Measurements from ENCODE around the gene RERE.
A peak's percentile ranks its signal among the peaks of the same experiment; 100 is the strongest.

The RERE gene

DNA sequence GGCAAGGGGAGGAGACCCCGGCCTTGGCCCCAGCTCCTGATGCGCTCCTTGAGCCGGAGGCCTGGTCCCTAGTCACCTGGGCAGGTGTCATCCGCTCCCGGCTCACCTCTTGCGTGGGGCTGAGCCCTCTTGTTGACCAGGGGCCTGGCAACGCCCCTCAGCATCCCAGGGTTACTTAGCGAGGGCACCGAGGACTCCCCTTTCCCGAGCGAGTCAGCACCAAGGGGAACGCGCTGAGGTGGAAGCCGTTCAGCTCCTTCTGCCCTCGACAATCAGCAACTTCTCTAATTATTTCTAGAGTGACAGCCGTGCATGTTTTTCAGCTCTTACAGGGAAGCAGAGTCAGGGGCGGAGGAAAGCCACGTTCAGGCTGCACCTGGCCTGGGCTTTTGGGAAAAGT lies 499.0 kb downstream of the RERE start:
- H3K9me3 ChIP-seq = no peaks in the 10 kb centered on the region
- H3K4me2 ChIP-seq = peak overlapping the region; percentile 95
- H3K27me3 ChIP-seq = 0 out of 2 replicates have a peak, but pooled peaks cover 9% of the 10 kb centered on the region
- TF ChIP-seq Cebpa-rat (IDR thresholded peaks at IDR 0.05) = no peak
- peaks cover 39% of the 10 kb centered on the region for H3K4me1 ChIP-seq
- no peak overlapping the region for H3K27ac ChIP-seq
- H3K9ac ChIP-seq = no peak overlapping the region; the same call in 1 of the 2 replicates
- peak overlapping the region; percentile 79 for H3K4me3 ChIP-seq
- H4K20me1 ChIP-seq = no peaks in the 10 kb centered on the region
- H3K36me3 ChIP-seq = no peaks in the 10 kb centered on the region

- H3K4me2 ChIP-seq = peak within 1 kb of the TSS; percentile 95
- H3K4me3 ChIP-seq = peak within 1 kb of the TSS; percentile 79
- no peak for TF ChIP-seq Cebpa-rat (IDR thresholded peaks at IDR 0.05)
- H4K20me1 ChIP-seq = no peaks in the 10 kb centered on the region
- no peaks in the 10 kb centered on the region for H3K9me3 ChIP-seq
- peak within 1 kb of the TSS; percentile 58 for H3K9ac ChIP-seq
- H3K27ac ChIP-seq = 0 out of 2 replicates have a peak within 1 kb of the TSS, but pooled peaks have one; percentile 30
- H3K27me3 ChIP-seq = 0 out of 2 replicates have a peak, but pooled peaks cover 9% of the 10 kb centered on the region
- no peaks in the 10 kb centered on the region for H3K36me3 ChIP-seq
- peaks cover 33% of the 10 kb centered on the region for H3K4me1 ChIP-seq
These were observed 499.6 kb downstream of the RERE start, which contains the start of gene SLC45A1 for GRCh38 chr1:8317647-8318381. Gene SLC45A1, plus strand, starts transcription at chr1:8318114. Its CDS starts 6,216 bp downstream, at chr1:8324330.

DNA sequence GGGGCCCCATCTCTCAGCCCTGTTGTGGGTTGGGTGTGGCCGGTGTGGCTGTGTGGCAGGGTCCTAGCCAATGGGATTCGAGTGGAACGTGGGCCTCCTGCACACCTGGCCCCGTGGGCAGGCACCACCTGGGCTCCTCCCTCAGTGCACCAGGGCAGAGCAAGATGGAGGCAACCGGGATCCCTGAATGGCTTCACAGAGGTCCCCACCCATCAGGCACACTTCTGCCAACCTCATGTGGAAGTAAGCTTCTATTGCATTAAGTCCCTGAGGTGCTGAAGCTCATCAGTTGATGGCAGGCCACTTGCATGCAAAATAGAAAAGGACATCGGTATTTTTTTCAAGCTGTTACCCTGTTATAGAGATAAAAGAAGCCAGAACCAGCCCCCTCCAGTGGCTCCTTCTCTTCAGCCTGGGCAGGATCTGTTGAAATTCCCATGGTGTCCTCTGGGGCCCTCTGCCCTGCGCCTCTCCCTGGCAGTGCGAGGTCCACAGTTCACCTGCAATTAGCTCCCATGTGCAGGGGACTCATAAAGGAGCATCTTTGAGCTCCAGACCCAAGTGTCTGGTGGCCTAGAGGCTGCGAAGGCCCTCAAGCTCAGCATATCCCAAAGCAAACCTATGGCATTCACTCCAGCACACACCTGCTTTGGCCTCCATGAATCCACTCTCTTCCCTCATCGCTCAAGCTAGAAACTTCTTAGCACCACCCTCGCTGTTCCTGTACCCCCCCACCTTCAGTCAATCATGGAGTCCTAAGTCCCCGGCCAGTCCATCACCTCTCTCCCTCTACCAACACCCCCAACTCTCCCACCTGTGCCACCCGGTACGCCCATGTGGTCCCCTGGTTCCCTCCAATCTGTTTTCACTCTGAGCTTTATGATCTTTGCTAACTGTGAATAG lies 501.6 kb downstream of the RERE start:
- Histone ChIP-seq H3K4me3 (no peak overlapping the region), H4K20me1 (no peaks in the 10 kb centered on the region), H3K36me3 (no peaks in the 10 kb centered on the region), H3K27ac (no peak overlapping the region), H3K27me3 (0 out of 2 replicates have a peak, but pooled peaks cover 9% of the 10 kb centered on the region), H3K9ac (no peak overlapping the region), H3K4me2 (peak overlapping the region; percentile 74), H3K4me1 (peaks cover 28% of the 10 kb centered on the region), H3K9me3 (no peaks in the 10 kb centered on the region)
- TF ChIP-seq Cebpa-rat (IDR thresholded peaks at IDR 0.05) = no peak

DNA sequence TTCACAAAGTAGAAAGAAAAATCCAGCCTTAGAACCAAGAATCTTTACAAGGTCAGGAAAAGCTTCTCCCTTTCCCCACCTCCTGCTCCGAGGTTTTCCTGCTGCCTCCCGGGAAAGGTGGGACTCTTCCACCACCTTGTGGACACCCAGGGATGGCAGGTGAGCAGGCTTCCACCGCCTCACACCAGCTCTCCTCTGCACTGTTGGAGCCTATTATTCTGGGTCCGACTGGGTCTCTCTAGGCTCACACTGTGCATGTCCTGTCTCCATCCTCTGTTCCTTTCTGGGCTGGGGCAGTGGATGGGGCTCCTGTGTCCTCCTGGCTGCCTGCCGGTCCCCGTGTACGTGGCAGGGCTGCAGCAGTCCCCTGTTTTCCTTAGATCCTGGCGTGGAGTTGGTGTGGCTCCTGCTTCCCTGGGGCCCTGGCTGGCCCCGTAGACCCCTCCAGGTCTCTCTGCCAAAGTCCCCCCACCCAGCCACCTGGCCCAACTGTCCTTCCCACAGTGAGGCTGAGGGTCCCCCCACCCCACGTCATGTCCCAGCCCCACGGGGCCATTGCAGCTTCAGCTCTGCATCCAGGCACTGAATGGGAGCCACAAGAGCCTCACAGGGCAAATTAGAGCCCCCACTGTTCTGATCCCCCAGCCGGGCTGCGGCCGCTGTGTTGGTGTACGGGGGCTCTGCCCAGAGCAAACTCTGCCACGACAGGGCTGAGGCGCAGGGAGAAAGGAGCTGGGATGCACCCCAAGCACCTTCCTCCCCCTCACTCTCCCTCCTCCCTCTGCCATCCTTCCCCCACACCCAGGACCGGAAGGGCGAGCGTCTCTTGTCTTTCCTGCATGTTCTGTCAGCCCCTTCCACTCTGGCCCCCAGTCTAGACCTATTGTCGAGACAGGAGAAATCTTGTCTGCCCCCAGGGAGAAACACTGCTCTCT lies 502.8 kb downstream of the RERE start:
- H3K27me3 ChIP-seq = 0 out of 2 replicates have a peak, but pooled peaks cover 9% of the 10 kb centered on the region
- H3K36me3 ChIP-seq = no peaks in the 10 kb centered on the region
- peak overlapping the region; percentile 74 for H3K4me2 ChIP-seq
- no peak for TF ChIP-seq Cebpa-rat (IDR thresholded peaks at IDR 0.05)
- H3K9ac ChIP-seq = no peak overlapping the region
- no peak overlapping the region for H3K27ac ChIP-seq
- no peak overlapping the region for H3K4me3 ChIP-seq
- H4K20me1 ChIP-seq = no peaks in the 10 kb centered on the region
- peaks cover 28% of the 10 kb centered on the region for H3K4me1 ChIP-seq
- no peaks in the 10 kb centered on the region for H3K9me3 ChIP-seq

DNA sequence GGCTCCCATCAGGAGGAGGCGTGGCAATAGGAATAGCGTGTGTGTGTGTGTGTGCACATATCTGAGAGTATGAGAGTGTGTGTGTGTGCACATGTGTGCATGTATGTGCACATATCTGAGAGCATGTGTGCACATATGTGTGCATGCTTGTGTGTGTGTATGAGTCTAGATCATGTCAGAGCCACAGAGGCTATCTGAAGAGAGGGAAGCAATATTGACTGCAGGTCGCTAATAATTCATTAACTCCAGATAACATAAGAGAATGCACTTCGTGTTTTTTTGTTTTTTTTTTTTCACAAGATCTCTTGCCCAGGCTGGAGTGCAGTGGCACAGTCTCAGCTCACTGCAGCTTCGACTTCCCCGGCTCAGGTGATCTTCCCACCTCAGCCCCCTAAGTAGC lies 504.2 kb downstream of the RERE start:
- Histone ChIP-seq H3K27me3 (0 out of 2 replicates have a peak, but pooled peaks cover 4% of the 10 kb centered on the region), H3K36me3 (no peaks in the 10 kb centered on the region), H3K4me2 (no peak overlapping the region), H3K4me1 (peaks cover 23% of the 10 kb centered on the region), H3K4me3 (no peak overlapping the region), H3K9me3 (no peaks in the 10 kb centered on the region), H3K27ac (no peak overlapping the region), H4K20me1 (no peaks in the 10 kb centered on the region), H3K9ac (no peak overlapping the region)
- no peak for TF ChIP-seq Cebpa-rat (IDR thresholded peaks at IDR 0.05)

DNA sequence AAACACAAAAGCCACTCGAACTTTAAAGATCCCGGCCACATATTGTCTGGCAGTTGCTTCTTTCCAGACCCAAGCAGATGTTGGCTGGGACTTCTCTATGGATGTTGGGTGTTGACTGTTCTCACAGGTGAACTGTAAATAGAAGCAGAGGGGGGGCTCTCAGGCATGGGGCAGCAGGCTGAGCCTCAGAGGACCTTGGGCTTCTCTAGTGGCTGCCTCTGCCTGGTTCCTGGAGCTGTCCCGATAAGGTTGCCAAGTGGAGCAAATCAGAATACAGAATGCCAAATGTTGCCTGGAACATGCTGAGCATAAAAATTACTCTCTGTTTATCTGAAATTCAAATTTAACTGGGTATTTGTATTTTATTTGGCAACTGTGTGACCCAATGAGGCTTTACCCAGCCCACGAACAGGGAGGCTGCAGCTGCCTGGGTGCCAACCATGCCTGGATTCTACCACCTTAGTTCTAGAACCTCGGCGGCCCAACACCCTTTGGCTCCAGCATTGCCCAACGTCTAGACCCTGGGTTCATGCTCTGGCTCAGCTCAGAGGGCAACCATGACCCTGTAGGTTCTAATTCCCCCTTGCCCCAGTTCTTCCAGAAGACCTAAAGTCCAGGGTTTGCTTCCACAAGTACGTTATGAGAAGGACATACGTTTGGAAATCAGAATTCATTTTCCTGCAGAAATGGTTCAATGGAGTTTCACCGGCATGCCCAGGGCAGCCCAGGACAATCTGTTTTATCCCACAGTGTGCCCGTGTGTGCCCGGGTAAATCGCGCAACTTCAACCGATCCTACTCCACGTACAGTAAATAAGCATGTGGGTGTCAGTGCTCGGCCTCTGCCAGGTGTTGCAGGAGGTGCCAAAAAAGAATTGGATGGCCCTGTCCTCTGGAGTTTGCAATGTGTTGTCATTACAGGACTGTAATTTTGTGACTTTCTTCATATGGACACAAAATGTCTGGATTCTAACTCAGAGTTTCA lies 504.9 kb downstream of the RERE start:
- Histone ChIP-seq H3K4me3 (no peak overlapping the region), H3K4me2 (no peak overlapping the region), H3K27ac (no peak overlapping the region), H3K36me3 (no peaks in the 10 kb centered on the region), H3K27me3 (no peaks in the 10 kb centered on the region), H4K20me1 (no peaks in the 10 kb centered on the region), H3K9me3 (no peaks in the 10 kb centered on the region), H3K9ac (no peak overlapping the region), H3K4me1 (peaks cover 16% of the 10 kb centered on the region)
- no peak for TF ChIP-seq Cebpa-rat (IDR thresholded peaks at IDR 0.05)

- no peaks in the 10 kb centered on the region for H4K20me1 ChIP-seq
- no peak for TF ChIP-seq Cebpa-rat (IDR thresholded peaks at IDR 0.05)
- H3K4me3 ChIP-seq = no peak overlapping the region
- no peaks in the 10 kb centered on the region for H3K27me3 ChIP-seq
- no peak overlapping the region for H3K9ac ChIP-seq
- H3K36me3 ChIP-seq = no peaks in the 10 kb centered on the region
- no peak overlapping the region for H3K27ac ChIP-seq
- no peaks in the 10 kb centered on the region for H3K9me3 ChIP-seq
- peaks cover 14% of the 10 kb centered on the region for H3K4me1 ChIP-seq
- no peak overlapping the region for H3K4me2 ChIP-seq
These were observed 506.2 kb downstream of the RERE start for GRCh38 chr1:8311068-8311718.

GRCh38 chr1:8307628-8308027 lies 509.8 kb downstream of the RERE start:
- Histone ChIP-seq H3K9ac (no peak overlapping the region), H3K27me3 (no peaks in the 10 kb centered on the region), H4K20me1 (no peaks in the 10 kb centered on the region), H3K36me3 (no peaks in the 10 kb centered on the region), H3K27ac (no peak overlapping the region), H3K9me3 (no peaks in the 10 kb centered on the region), H3K4me2 (no peak overlapping the region), H3K4me3 (no peak overlapping the region), H3K4me1 (no peaks in the 10 kb centered on the region)
- no peak for TF ChIP-seq Cebpa-rat (IDR thresholded peaks at IDR 0.05)
